Body of pancreas (tissue), 4 donors: ENCODE results near the gene EFR3B.

ENCODE experiments used
- POLR2A ChIP-seq, 3 donors: fragments of 450-650 bp; IDR thresholded peaks; one replicate each; pipeline ENCODE4 v1.6.1; 2016; ENCODE audit warnings: antibody characterized with exemption in 3 of 3, mild to moderate bottlenecking in 2 of 3
- TF ChIP-seq, protein P1 (sequence below), 7 experiments: fragments of 450-650 bp in 4 of 7; fragments of 200-600 bp in 3 of 7; sonication (generic) in 3 of 7; IDR thresholded peaks; one replicate each; pipeline ENCODE4 v1.5.1; 2016 to 2019; ENCODE audit warnings: antibody characterized with exemption in 7 of 7

GRCh38 chr2:25039126-25039525 is 2.8 kb upstream of the EFR3B start:
- TF ChIP-seq POLR2A (IDR thresholded peaks at IDR 0.05) = no peak
- TF ChIP-seq, protein P1, sequence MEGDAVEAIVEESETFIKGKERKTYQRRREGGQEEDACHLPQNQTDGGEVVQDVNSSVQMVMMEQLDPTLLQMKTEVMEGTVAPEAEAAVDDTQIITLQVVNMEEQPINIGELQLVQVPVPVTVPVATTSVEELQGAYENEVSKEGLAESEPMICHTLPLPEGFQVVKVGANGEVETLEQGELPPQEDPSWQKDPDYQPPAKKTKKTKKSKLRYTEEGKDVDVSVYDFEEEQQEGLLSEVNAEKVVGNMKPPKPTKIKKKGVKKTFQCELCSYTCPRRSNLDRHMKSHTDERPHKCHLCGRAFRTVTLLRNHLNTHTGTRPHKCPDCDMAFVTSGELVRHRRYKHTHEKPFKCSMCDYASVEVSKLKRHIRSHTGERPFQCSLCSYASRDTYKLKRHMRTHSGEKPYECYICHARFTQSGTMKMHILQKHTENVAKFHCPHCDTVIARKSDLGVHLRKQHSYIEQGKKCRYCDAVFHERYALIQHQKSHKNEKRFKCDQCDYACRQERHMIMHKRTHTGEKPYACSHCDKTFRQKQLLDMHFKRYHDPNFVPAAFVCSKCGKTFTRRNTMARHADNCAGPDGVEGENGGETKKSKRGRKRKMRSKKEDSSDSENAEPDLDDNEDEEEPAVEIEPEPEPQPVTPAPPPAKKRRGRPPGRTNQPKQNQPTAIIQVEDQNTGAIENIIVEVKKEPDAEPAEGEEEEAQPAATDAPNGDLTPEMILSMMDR (IDR thresholded peaks at IDR 0.05) = no peak
